Measurements from ENCODE around the gene SYNDIG1. TPM values are rescaled to one million over a fixed set of nuclear protein-coding genes. Genes with fewer than 3 reads are reported as not detected.

The SYNDIG1 gene
- total RNA-seq, 4 donors from 2014 or later = 0.20 to 1.3 (median 0.66) TPM; not detected in 1

DNA sequence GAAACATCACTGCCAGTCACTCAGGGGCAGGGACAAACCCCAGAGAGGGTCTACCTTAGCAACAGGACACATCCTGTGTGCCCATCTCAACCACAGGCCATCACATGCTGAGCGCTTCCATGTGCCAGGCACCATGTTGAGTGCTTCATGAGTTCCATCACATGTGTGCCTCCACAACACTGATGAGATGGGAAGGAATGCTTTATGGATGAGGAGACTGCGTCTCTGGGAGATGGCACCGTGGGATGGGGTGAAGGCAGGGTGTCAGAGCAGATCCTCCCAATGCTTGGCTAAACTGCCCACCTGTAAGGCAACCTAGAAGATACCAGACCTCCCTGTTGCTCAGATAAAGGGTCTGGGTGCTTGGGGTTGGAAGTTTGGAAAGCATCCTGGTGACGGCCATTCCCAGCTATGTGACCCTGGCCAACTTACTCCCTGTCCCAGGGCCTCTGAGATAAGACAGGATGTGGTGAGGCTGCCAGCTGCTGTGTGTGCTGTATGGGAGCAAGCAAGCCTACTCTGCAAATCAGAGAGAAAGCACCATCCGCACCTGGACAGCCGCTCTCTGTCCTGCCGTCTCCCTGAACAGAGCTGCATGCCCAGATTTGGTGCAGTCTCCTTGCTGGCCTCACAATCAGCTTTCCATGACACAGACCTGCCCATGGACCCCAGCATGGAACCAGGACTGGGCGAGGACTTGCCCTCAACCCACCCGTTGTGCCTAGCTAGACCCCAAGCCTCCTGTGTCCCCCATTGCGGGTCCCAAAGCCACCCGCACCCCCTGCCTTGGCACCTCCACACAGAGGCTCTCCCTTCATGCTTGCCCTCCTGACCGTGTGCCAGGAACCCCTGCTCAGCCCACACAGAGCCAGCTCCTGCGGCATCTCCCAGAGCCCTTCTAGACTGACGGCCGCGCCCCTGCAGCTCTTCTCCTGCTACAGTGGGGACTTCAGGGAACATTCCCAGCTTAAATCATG is 143.7 kb downstream of the SYNDIG1 start:
- DNase-seq = no peak
- H3K36me3 ChIP-seq = no peaks in the 10 kb centered on the region
- H3K4me1 ChIP-seq = no peaks in the 10 kb centered on the region
- no peak overlapping the region for H3K4me3 ChIP-seq
- no peak for TF ChIP-seq POLR2A (IDR thresholded peaks at IDR 0.05)
- TF ChIP-seq, protein P1, sequence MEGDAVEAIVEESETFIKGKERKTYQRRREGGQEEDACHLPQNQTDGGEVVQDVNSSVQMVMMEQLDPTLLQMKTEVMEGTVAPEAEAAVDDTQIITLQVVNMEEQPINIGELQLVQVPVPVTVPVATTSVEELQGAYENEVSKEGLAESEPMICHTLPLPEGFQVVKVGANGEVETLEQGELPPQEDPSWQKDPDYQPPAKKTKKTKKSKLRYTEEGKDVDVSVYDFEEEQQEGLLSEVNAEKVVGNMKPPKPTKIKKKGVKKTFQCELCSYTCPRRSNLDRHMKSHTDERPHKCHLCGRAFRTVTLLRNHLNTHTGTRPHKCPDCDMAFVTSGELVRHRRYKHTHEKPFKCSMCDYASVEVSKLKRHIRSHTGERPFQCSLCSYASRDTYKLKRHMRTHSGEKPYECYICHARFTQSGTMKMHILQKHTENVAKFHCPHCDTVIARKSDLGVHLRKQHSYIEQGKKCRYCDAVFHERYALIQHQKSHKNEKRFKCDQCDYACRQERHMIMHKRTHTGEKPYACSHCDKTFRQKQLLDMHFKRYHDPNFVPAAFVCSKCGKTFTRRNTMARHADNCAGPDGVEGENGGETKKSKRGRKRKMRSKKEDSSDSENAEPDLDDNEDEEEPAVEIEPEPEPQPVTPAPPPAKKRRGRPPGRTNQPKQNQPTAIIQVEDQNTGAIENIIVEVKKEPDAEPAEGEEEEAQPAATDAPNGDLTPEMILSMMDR (IDR thresholded peaks at IDR 0.05 in 4 of 5, conservative IDR thresholded peaks at IDR 0.05 in 1 of 5) = no peak
- ATAC-seq = no peak
- in situ Hi-C loops (cut with MboI; ENCODE audit: low sequenced_read_pairs in 4 of 4) (no loop called here), intact Hi-C loops (cut with DNase I; ENCODE audit: low total_unique reads) (no loop called here)
- H3K27ac ChIP-seq = no peak overlapping the region
- no peaks in the 10 kb centered on the region for H3K27me3 ChIP-seq
- no peaks in the 10 kb centered on the region for H3K9me3 ChIP-seq

DNA sequence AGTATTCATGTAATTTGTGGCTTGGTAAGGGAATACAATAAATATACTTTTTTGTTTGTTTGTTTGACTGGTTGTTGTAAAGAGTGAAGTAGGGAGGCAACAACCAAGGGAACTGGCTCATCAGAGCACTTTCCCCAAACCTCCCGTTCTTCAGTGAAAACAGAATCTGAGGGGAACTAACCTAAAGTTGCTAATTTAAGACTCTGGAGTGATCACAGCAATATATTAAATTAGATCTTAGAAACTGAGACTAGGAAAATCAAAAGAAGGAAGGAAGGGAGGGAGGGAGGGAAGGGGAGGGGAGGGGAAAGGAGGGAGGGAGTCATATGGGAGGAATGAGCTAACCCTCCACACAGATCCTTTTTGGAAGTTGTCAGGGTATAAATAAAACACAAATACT is 144.9 kb downstream of the SYNDIG1 start:
- H3K27me3 ChIP-seq = no peaks in the 10 kb centered on the region
- no peak overlapping the region for H3K4me3 ChIP-seq
- ATAC-seq = no peak
- no peak overlapping the region for H3K27ac ChIP-seq
- in situ Hi-C loops (cut with MboI; ENCODE audit: low sequenced_read_pairs in 4 of 4) = no loop called here
- intact Hi-C loops (cut with DNase I; ENCODE audit: low total_unique reads) = no loop called here
- no peaks in the 10 kb centered on the region for H3K4me1 ChIP-seq
- H3K36me3 ChIP-seq = no peaks in the 10 kb centered on the region
- no peaks in the 10 kb centered on the region for H3K9me3 ChIP-seq
- TF ChIP-seq POLR2A (IDR thresholded peaks at IDR 0.05) = no peak
- DNase-seq = no peak

DNA sequence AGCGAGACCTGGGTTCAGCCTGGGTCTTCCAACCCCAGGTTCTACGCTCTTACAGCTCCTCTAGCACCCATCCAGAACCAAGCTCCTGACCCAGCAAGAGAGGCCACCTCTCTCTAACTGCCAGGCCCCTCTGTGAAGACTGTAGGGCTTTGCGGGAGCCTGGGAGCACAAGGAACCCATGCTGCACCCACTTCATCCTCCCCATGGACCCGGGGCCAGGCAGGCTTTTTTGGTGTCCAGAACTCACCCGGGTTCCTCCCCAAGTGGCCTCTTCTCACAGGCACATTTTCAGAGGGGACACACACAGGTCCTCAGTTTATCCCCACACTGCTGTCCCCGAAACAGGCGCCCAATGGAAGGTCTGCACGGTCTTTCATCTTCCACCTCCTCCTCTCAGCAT is 145.9 kb downstream of the SYNDIG1 start:
- Histone ChIP-seq H3K4me1 (no peaks in the 10 kb centered on the region), H3K36me3 (no peaks in the 10 kb centered on the region), H3K4me3 (no peak overlapping the region), H3K27me3 (no peaks in the 10 kb centered on the region), H3K9me3 (no peaks in the 10 kb centered on the region), H3K27ac (no peak overlapping the region)
- ATAC-seq (no peak), DNase-seq (no peak)
- no peak for TF ChIP-seq POLR2A (IDR thresholded peaks at IDR 0.05)
- TF ChIP-seq, protein P1 (IDR thresholded peaks at IDR 0.05 in 4 of 5, conservative IDR thresholded peaks at IDR 0.05 in 1 of 5) = no peak
- intact Hi-C loops (cut with DNase I; ENCODE audit: low total_unique reads) (no loop called here), in situ Hi-C loops (cut with MboI; ENCODE audit: low sequenced_read_pairs in 4 of 4) (no loop called here)

DNA sequence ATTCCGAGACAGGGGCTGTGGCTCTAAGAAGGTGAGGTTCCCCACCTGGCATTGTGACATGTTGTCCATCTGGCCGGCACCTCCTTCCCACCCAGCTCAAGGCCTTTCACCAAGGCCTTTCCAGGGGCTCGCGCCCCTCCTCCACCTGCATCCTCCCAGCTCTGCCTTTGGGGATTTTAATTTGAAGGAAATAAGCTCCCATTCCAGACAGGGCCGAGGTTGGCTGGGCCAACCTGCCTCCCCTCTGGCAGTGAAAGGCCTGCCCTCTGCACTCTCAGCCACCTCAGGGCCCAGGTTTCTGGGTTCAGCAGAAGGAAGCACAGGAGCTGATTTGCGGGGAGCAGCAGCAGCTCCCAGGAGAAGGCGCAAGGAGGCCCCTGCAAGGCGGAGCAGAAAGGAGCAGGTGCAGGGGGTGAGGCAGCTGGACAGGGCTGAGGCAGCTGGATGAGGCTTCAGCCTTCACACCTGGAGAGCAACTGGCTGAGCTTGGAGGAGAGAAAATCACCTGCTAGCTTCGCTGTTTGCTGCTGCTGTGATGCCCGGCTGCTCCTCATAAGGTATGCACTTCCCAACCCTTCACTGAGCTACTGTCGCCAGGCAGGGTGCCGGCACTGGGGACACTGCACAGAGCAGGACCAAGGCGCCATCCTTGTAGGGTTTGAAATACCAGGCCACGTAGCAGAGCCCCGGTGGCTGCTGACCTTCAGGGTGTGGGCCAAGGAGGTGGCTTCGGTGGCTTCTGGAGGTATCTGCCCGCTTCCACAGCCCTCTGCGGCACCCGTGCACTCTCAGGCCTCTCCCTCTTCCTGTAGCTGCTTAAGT is 147.0 kb downstream of the SYNDIG1 start:
- DNase-seq (no peak), ATAC-seq (no peak)
- in situ Hi-C loops (cut with MboI; ENCODE audit: low sequenced_read_pairs in 4 of 4) = no loop called here
- no peaks in the 10 kb centered on the region for H3K36me3 ChIP-seq
- TF ChIP-seq POLR2A (IDR thresholded peaks at IDR 0.05) = no peak
- TF ChIP-seq, protein P1 (IDR thresholded peaks at IDR 0.05 in 4 of 5, conservative IDR thresholded peaks at IDR 0.05 in 1 of 5) = no peak
- no peaks in the 10 kb centered on the region for H3K4me1 ChIP-seq
- no peak overlapping the region for H3K27ac ChIP-seq
- H3K9me3 ChIP-seq = no peaks in the 10 kb centered on the region
- H3K4me3 ChIP-seq = no peak overlapping the region
- H3K27me3 ChIP-seq = no peaks in the 10 kb centered on the region
- intact Hi-C loops (cut with DNase I; ENCODE audit: low total_unique reads) = no loop called here

DNA sequence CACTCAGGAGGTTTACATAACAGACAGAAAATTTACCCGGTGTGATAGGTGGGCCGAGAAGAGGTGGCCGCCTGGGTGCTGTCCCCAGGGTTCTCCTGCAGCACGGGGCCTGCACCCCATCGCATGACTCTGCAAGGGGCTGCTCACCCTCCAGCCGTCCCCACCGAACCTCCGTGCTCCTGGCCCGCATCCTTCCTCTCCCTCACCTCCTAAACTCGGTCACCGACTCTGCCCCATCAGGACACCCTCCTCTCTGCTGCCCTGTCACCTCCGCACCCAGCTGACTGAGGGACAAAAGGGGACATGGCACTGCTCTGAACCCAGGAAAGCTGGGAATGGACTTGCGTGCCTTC is 147.6 kb downstream of the SYNDIG1 start:
- in situ Hi-C loops (cut with MboI; ENCODE audit: low sequenced_read_pairs in 4 of 4) = no loop called here
- no peak for ATAC-seq

More for the DNA sequence above, 147.6 kb downstream of the SYNDIG1 start:
- intact Hi-C loops (cut with DNase I; ENCODE audit: low total_unique reads) = no loop called here
- no peaks in the 10 kb centered on the region for H3K9me3 ChIP-seq
- no peak overlapping the region for H3K4me3 ChIP-seq
- no peaks in the 10 kb centered on the region for H3K4me1 ChIP-seq
- H3K27me3 ChIP-seq = no peaks in the 10 kb centered on the region
- no peak for DNase-seq
- TF ChIP-seq, protein P1 (IDR thresholded peaks at IDR 0.05 in 4 of 5, conservative IDR thresholded peaks at IDR 0.05 in 1 of 5) = no peak
- no peak for TF ChIP-seq POLR2A (IDR thresholded peaks at IDR 0.05)
- no peaks in the 10 kb centered on the region for H3K36me3 ChIP-seq
- no peak overlapping the region for H3K27ac ChIP-seq

Data from gastrocnemius medialis (tissue), 4 donors.